ENCODE data around the gene FHOD3.

Gene FHOD3

DNA sequence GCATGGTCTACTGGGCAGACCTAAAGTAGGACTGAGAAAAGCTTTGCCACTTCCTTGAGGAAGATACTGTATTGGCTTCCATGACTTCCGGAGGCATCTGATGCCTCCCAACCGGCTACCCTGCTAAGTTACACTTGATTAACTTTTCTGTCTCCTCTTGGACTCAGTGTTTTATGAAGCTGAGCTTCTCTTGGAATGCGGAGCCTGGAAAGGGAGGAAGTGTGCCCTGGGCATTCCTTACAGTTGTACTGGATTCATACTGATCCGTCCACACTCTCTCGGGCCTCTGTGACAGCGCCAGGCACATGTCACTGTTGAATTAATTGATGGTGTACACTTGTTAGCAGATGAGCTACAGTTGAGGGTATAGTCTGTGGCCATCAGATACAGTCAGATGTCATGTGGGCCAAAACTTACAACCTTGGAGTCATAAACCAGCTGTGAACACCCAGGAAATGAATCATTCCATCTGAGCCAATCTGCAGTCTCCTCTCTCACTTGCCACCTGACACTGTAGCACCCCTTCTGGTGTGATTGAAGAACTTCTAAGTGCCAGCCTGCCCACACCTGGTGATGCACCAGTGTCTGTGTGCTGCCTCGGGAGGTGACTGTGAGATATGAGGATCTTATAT lies 122.5 kb downstream of the FHOD3 start:
- H3K4me3 ChIP-seq (replicated peaks; ENCODE audit: insufficient read depth, low read length): no peak overlapping the region
- peaks cover 2% of the 10 kb centered on the region for H3K27me3 ChIP-seq (ENCODE audit: insufficient read depth, poor library complexity, severe bottlenecking)
- DNase-seq (ENCODE audit: low read depth in 1 of 2, low spot score in 1 of 2): no peak
- H3K27ac ChIP-seq (replicated peaks): no peak overlapping the region
- TF ChIP-seq, protein P1, sequence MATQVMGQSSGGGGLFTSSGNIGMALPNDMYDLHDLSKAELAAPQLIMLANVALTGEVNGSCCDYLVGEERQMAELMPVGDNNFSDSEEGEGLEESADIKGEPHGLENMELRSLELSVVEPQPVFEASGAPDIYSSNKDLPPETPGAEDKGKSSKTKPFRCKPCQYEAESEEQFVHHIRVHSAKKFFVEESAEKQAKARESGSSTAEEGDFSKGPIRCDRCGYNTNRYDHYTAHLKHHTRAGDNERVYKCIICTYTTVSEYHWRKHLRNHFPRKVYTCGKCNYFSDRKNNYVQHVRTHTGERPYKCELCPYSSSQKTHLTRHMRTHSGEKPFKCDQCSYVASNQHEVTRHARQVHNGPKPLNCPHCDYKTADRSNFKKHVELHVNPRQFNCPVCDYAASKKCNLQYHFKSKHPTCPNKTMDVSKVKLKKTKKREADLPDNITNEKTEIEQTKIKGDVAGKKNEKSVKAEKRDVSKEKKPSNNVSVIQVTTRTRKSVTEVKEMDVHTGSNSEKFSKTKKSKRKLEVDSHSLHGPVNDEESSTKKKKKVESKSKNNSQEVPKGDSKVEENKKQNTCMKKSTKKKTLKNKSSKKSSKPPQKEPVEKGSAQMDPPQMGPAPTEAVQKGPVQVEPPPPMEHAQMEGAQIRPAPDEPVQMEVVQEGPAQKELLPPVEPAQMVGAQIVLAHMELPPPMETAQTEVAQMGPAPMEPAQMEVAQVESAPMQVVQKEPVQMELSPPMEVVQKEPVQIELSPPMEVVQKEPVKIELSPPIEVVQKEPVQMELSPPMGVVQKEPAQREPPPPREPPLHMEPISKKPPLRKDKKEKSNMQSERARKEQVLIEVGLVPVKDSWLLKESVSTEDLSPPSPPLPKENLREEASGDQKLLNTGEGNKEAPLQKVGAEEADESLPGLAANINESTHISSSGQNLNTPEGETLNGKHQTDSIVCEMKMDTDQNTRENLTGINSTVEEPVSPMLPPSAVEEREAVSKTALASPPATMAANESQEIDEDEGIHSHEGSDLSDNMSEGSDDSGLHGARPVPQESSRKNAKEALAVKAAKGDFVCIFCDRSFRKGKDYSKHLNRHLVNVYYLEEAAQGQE (IDR thresholded peaks at IDR 0.05; ENCODE audit: insufficient replicate concordance, low read depth): no peak
- TF ChIP-seq SPI1 (IDR thresholded peaks at IDR 0.05; ENCODE audit: borderline replicate concordance, low read depth): no peak
- TF ChIP-seq GABPA (IDR thresholded peaks at IDR 0.05; ENCODE audit: low read depth): no peak
- no peak for TF ChIP-seq POLR2AphosphoS5 (IDR thresholded peaks at IDR 0.05; ENCODE audit: low read depth)

DNA sequence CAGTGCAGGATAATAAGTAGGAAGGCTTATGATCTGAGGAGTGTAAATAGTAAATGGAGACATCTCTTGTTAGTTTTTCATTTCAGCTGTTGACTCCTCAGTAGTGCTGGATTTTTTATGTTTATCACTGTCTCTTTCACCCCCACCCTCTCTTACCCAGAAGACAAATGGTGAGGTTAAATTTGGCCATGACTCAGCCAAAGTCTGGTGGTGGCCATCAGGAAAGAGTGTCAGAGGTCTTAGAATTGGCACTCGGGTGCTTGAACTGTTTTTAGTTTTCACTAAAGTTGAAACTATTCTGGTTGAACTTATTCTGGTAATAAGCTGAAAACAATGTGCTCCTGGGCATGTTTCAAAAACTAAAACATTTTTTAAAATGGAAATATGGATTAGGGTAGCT lies 123.3 kb downstream of the FHOD3 start:
- Histone ChIP-seq H3K27ac (replicated peaks) (no peak overlapping the region), H3K27me3 (ENCODE audit: insufficient read depth, poor library complexity, severe bottlenecking) (peaks cover 2% of the 10 kb centered on the region), H3K4me3 (replicated peaks; ENCODE audit: insufficient read depth, low read length) (no peak overlapping the region)
- no peak for TF ChIP-seq SPI1 (IDR thresholded peaks at IDR 0.05; ENCODE audit: borderline replicate concordance, low read depth)
- no peak for TF ChIP-seq GABPA (IDR thresholded peaks at IDR 0.05; ENCODE audit: low read depth)
- TF ChIP-seq, protein P2, sequence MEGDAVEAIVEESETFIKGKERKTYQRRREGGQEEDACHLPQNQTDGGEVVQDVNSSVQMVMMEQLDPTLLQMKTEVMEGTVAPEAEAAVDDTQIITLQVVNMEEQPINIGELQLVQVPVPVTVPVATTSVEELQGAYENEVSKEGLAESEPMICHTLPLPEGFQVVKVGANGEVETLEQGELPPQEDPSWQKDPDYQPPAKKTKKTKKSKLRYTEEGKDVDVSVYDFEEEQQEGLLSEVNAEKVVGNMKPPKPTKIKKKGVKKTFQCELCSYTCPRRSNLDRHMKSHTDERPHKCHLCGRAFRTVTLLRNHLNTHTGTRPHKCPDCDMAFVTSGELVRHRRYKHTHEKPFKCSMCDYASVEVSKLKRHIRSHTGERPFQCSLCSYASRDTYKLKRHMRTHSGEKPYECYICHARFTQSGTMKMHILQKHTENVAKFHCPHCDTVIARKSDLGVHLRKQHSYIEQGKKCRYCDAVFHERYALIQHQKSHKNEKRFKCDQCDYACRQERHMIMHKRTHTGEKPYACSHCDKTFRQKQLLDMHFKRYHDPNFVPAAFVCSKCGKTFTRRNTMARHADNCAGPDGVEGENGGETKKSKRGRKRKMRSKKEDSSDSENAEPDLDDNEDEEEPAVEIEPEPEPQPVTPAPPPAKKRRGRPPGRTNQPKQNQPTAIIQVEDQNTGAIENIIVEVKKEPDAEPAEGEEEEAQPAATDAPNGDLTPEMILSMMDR (IDR thresholded peaks at IDR 0.05; ENCODE audit: insufficient read depth, low read length): no peak
- no peak for TF ChIP-seq POLR2AphosphoS5 (IDR thresholded peaks at IDR 0.05; ENCODE audit: low read depth)
- TF ChIP-seq, protein P1 (IDR thresholded peaks at IDR 0.05; ENCODE audit: insufficient replicate concordance, low read depth): no peak
- no peak for DNase-seq (ENCODE audit: low read depth in 1 of 2, low spot score in 1 of 2)

DNA sequence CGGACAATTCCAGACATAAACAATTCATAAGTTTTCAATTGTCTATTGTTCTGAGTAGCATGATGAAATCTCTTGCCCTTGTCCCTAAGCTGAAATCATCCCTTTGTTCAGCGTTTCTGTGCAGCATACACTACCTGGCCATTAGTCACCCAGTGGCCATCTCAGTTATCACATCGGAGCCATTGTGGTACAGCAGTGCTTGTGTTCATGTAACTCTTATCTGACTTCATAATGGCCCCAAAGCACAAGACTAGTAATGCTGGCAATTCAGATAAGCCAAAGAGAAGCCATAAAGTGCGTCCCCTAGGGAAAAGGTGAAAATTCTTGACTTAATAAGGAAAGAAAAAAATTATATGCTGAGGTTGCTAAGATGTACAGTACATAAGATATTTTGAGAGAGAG lies 127.2 kb downstream of the FHOD3 start:
- TF ChIP-seq, protein P1 (IDR thresholded peaks at IDR 0.05; ENCODE audit: insufficient replicate concordance, low read depth): no peak
- no peak for TF ChIP-seq POLR2AphosphoS5 (IDR thresholded peaks at IDR 0.05; ENCODE audit: low read depth)
- H3K27ac ChIP-seq (replicated peaks): no peak overlapping the region
- no peak for DNase-seq (ENCODE audit: low read depth in 1 of 2, low spot score in 1 of 2)

DNA sequence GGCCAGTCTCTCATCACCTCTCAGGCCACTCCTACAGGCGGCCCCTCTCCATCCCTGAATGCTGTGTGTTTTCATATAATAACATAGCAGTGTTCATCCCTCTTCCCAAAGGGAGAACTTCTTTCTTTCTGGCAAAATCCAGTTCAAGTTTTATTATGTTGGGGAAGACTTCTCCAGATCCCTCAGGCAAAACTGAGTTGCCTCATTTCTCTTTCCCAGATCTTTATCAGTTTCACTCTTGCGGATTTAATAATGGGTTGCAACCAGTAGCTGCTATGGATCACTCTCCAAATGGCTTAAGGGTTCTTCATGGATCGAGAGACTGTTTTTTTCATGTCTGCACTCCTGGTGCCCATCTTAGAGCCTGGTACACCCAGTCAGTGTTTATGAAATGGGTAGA lies 129.9 kb downstream of the FHOD3 start:
- Histone ChIP-seq H3K27ac (replicated peaks) (no peak overlapping the region), H3K27me3 (ENCODE audit: insufficient read depth, poor library complexity, severe bottlenecking) (no peaks in the 10 kb centered on the region), H3K4me3 (replicated peaks; ENCODE audit: insufficient read depth, low read length) (no peak overlapping the region)
- TF ChIP-seq GABPA (IDR thresholded peaks at IDR 0.05; ENCODE audit: low read depth): no peak
- TF ChIP-seq, protein P1 (IDR thresholded peaks at IDR 0.05; ENCODE audit: insufficient replicate concordance, low read depth): no peak
- TF ChIP-seq, protein P2 (IDR thresholded peaks at IDR 0.05; ENCODE audit: insufficient read depth, low read length): no peak
- no peak for TF ChIP-seq POLR2AphosphoS5 (IDR thresholded peaks at IDR 0.05; ENCODE audit: low read depth)
- TF ChIP-seq SPI1 (IDR thresholded peaks at IDR 0.05; ENCODE audit: borderline replicate concordance, low read depth): no peak
- DNase-seq (ENCODE audit: low read depth in 1 of 2, low spot score in 1 of 2): no peak

More for the DNA sequence above, 127.2 kb downstream of the FHOD3 start:
- Histone ChIP-seq H3K27me3 (ENCODE audit: insufficient read depth, poor library complexity, severe bottlenecking) (peaks cover 2% of the 10 kb centered on the region), H3K4me3 (replicated peaks; ENCODE audit: insufficient read depth, low read length) (no peak overlapping the region)
